Fibroblast of peridontal ligament (primary cell): ENCODE measurements around the gene HNF1B.

Source experiments
- DNase-seq: peaks from one replicate; pipeline ENCODE4 v3.0.0-alpha.2; 2010; ENCODE audit errors: extremely low read depth

Gene HNF1B

DNA sequence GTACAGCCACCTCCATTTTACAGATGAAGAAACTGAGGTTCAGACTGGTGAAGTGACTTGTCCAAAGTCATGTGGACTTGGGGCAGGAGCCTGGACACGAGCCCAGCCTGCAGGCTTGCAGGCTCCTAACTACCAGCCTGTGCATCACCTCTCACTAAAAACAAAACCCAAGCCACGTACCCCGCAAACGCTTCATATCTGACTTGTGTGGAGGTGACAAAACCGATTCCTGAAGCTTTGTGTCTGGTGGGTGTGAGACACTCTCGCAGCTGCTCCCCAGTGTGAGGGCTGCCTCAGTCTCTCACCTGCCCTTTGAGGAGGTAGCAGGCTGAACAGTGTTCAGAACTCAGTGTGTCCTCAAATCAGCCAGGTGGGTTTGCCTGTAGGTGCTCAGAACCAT lies 8.4 kb downstream of the HNF1B start:
- DNase-seq: no peak

DNA sequence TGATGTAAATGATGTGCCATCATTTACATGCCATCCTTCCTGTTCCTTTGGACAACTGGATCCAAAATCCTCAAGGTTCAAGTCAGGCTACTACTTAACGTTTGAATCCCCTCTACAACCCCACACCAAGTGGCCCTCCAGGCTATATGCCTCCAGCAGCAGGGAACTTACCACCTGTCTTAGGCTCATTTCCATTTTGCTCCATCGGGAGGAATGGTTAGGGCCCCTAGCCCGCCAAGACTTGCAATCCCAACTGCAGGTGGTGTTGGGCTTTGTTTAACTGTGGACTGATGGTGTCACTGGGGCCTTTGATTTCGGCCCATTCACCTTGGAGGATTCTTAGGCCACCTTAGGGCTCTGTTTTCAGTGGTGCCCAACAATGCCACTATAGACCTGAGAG lies 9.7 kb downstream of the HNF1B start:
- DNase-seq: no peak

DNA sequence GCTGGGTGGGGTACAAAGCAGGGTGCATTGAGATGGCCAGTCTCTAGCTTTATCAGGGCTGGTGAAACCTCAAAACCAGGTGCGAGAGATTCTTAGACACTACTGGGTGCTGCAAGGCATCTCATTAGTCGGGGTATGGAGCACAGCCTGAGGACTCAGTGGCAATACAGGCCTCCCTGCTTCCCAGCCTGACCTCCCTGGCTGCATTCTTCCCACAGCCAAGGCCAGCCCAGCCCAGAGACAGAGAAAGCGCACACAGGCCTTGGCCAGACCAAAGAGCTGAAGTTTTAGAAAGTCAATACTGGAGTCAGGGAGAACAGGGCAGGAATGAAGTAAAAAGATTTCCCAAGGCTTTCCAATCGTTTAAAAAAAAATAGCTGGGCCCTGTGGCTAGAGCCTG lies 12.5 kb downstream of the HNF1B start:
- DNase-seq: no peak

DNA sequence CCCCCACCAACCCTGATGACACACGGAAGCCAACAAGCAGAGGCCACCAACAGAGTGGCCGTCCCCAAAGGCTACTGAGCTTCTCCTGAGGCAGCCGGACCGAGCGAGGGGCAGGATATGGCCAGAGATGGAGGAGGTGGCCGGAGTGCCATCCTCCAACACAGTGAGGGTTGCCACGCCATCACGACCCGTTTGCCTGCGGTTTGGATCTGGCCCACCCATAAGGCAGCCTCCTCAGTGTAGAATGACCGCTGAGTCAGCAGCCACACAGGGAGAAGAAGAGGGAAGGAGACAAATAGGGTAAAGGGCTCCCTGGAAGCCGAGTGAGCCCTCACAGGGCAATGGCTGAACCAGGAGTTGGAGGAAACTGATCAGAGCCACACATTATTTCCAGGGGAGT lies 13.8 kb downstream of the HNF1B start:
- no peak for DNase-seq

DNA sequence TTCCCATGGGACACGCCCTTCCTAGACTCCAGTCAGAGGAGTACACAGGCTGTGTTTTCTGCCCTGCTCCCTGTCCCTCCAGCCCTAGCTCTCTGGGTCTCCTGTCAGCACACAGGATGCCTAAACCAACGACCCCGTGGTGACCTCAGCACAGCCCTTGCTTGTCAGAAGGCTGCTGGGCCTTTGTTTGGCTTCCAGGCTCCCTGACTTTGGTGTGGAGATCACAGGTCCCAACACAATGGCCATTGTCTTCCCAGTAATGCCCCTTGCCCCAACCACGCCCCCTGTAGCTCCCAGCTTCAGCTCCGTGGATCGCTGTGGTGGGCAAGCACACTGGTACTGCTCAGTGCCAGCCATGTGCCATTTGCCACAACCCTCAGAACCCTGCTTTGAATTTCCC lies 15.0 kb downstream of the HNF1B start:
- no peak for DNase-seq

DNA sequence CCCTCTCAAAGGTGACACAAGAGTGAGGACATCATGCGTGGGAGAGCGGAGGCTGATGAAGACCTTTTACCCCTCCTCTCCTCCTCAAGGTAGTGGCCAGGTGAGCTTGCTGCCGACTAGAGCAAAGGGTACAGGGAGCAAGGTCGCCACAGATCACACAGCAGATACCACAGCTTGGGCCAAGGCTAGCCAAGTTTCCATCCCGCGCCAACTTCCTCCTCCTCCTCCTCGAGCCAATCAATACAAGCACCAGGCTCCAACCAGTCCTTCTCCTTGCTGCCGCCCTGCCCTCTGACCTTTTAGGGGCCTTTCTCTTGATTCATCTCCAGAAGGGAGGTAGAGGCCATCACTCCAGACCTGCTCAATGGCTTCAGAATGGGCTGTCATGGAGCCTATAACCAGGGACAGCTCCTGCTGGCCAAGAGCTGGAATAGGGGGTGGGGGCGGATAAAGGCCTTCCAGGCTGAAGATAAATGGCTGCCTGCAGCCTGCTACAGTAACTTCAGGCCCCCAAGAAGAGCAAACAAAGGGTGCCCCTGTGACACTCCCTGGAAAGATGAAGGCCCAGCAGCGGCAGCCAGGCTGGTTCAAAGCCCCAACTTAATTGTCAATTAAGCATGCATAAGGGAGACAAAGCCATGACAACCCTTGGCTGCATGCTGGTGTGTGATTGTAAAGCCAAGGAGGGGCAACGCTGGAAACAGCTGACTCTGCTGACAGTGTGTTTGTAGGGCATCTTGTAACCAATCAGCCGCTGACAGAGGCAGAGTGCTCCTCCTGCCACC lies 17.8 kb downstream of the HNF1B start:
- DNase-seq: no peak

DNA sequence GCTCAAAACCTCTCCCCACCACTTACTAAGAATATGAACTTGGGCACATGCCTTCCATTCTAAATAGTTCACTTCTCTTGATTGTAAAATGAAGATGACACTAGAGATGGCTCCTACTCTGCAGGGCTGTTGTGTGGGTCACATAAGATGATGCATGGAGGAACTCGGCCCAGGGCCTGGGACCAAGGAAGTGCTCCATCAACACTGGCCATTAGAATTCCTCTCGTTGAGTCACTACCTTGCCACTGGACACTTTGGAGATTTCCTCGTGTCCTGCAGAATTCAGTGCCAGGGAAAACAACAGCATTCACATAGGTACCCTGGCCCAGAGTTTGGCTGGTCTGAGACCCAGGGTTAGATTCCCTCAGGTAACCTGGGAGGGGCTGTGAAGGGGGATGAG lies 18.6 kb downstream of the HNF1B start:
- DNase-seq: no peak

DNA sequence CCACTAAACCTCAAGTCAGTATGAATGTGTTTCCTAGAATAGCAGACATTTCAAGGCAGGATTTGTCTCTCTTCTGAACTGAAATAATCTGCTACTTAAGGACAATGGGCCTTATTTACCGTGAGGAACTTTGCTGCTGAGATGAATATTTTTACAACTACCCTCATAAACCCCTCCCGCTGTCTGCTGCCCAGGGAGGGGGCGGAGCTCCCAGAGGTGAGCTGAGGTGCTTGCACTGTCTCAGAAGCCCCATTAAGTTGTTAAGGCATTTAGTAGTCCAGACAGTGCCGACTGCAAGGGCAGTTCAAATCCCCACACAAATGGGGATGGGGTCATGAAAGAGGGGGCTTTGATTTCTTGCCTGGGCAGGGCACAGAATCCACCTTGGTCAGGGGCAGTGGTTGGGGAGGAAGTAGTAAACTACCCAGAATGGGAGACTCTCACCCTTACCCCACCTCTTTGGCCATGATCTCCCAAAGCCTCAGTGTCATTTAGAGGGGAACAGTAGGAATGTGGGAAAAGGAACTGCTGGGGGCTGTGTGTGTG lies 19.2 kb downstream of the HNF1B start:
- DNase-seq: no peak

DNA sequence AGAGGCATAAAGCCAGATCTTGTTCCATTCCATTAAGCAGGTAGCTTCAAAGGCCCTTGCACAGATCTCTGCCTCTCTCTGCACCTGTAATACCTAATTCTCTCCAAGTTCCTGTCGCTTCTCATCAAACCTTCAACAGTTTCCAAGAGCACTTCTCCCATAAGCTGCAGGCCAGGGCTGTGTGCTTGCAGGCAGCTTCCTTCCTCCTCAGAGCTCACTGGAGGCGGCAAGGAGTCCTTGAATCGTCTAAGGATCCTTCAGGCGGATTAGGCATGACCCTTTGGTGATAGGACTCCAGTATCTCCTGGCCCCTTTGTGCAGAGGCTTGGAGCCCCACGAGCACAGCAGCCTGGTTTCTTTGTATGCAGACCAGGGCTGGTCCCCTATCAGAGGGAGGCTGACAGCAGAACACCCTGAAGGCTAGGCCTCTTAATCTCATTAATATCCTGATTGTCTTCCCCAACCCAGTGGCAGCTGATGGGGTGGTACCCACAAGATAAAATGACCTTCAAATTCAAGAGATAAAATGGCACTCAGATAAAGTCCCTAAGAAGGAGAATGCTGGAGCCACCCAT lies 19.8 kb downstream of the HNF1B start:
- DNase-seq: no peak

DNA sequence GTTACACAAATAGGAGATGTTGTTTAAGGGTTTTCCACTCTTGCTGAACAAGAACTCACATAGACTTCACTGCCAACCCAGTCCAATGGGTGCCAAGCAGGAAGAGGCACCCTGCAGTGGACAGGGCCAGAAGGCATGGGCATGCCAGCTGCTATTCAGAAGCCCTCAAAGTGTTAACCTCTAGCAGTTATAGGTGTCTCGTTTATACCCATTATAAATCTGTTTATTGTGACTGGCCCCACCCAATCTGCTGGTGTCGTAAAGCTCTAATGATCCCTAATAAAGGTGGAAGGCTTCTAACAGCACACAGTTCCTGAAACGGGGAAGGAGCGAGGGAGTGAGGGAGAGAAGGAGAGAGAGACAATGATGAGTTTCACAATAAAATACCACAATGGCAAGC lies 23.9 kb downstream of the HNF1B start:
- DNase-seq: no peak

DNA sequence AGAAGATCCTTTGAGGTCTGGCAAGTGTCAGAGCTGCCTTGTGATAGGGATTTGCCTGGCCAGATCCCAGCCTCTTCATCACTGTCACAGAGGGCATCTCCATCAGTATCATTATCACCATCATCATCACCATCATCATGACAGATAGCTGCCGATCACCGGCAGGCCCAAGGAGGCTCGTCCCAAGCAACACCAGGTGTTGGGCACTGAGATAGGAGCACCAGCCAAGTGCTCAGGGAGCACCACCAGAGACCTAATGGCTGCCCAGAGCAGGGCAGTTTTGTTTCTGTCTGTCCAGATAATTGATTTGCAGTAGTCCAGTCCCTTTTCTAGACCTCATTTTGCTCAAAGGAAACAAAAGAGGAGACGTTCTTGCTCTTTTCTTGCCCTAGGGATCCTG lies 25.0 kb downstream of the HNF1B start:
- no peak for DNase-seq

DNA sequence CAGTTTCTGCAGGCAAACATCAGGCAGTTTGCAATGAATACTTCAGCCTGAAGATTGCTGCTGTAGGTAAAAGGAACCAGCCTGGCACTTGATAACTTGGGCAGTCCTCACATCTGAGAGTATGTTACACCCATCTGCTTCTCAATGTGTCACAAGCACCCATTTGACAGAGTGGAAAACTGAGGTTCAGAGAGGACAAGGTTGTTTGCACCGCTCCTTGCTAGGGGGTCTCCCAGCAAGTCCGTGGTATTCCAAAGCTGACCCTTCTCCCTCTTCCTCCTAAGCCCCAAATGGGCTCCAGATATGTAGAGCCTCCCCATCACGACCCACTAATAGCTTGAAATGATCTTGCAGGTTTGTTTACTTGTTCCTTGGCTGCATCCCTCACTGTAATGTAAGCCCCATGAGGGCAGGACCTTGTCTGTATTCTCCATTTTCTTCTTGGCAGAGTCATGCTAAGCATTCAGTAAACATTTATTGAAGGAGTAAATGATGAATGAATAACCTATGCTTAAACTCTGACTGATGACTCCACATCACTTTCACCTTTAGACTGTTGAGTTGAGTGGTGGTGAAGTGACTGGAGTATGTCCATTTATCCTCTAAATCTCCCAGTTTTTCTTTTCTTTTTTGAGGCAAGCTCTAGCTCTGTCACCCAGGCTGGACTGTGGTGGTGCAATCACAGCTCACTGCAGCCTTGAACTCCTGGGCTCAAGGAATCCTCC lies 26.4 kb downstream of the HNF1B start:
- no peak for DNase-seq

DNA sequence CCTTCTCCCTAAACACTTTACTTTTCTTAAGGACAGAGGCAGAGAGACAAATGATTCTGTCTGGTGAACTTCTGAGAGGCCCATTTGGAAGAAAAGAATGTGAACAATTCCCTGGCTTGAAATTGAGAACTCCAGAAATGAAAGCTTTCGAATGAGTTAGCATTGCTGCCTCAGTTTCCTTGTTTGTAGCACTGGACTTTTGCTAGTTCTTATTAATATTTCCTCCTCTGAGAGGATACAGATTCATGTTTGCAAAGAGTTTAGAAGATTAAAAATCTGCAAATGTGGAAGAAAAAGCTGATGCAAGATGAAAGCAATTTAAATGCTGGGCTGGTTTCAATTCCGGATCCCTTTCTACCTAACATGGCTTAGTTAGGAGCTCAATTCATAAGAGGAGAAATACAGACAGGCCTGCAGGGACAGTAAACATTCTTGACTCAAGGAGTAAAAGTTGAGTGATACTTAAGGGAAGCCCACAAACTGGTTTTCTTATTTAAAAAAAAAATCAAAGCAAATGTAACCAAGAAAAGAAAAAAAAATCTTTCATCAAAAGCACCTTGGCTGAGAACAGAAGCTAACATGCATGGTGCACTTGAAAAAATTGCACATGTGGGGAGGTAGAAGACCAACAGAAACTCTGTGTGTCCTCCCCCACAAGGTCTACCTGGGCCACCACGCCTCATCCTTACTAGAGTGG lies 27.1 kb downstream of the HNF1B start:
- DNase-seq: peak; percentile 57

DNA sequence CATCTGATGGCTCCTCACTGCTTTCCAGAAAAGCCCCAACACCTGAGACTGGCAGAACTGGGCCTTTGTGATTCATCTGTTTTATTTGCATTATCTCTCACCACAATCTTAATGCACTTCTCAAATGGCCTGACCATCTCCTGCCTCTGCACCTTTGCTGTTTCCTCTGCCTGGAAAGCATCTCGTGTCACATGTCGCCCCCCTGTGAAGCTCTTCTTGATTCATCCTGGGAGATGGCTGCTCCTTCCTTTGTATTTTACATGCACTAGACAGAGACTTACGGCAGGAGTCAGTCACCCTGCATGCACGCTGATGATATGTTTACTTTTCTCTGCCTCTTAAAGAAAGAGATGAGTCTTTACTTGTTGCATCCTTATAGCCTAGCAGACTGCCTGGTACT lies 30.0 kb downstream of the HNF1B start:
- no peak for DNase-seq

DNA sequence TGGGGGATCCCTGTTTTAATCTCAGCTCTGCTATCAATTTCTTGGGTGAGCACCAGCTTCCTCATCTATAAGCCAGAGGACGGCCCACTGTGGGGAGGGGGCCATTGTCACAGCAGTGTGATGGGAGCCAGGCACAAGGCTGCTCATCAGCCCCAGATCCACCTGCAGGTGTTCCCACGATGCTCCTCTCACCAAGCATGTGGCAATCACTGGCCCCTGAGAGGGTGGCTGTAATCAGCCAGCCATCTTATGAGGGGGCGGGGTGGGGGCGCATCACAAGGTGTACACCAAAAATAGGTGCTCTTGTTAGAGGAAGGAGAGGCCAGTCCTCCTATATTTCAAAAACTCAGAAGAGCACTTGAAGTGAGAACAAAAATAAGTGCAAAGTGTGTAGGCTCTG lies 31.2 kb downstream of the HNF1B start:
- DNase-seq: no peak

DNA sequence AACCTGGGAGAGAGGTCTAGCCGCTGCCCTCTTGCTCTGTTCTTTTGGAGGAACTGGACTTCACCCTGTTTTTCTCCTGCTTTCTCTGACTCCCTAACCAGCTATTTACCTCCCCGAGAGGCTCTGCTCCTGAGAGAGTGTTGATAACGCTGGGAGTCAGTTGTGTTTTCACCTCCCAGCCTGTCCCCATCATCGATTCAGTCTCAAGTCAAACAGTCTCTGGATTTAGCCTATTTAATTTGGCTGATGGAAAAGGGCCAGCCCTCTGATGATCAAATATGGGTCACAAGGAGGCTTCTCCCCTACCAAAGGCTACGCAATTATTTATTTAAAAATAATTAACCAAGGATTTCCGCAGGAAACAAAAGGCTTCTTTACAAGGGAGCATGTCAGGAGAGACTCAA lies 31.8 kb downstream of the HNF1B start:
- no peak for DNase-seq

DNA sequence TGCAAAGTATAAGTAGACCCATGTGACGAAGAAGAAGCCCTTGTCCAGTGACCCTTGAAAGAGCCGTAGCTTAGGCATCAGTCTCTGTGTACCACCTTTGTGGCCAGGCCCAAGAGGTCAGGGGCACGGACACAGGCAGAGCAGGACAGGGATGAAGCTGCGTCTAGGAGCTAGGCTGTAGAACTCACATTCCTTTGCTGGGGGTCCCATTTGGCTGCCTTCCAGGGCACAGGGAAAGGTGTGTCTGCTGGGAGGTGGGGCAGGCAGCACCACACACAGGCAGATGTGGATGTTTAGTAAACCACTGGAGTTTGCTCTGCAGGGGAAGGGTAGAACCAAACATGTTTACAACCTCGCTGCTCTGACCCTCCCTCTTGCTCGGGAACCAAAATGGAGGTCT lies 33.7 kb downstream of the HNF1B start:
- no peak for DNase-seq

DNA sequence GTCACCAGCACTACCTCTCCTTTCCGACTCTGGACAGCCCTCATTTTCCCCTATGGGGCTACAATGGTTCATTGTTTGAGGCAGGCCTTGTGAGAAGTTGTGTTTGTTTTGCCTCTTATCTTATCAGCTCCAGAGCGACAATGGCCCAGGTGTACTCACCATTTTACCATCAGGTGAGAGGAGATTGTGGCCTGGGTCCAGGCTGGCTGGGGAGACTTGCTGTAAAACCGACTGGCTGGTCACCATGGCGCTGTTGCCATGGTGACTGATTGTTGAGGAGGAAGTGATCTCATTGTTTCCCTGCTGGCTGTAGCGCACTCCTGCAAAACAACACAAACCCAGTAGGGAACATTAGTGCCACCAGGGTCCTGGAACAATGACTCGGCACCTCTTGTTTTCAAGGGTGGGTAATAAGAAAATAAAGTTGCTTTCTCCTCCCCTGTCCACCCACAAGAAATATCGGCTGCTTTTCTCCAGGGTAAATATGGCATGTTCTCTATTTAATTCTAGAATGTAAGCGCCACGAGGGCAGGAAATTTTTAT lies 34.4 kb downstream of the HNF1B start:
- no peak for DNase-seq

DNA sequence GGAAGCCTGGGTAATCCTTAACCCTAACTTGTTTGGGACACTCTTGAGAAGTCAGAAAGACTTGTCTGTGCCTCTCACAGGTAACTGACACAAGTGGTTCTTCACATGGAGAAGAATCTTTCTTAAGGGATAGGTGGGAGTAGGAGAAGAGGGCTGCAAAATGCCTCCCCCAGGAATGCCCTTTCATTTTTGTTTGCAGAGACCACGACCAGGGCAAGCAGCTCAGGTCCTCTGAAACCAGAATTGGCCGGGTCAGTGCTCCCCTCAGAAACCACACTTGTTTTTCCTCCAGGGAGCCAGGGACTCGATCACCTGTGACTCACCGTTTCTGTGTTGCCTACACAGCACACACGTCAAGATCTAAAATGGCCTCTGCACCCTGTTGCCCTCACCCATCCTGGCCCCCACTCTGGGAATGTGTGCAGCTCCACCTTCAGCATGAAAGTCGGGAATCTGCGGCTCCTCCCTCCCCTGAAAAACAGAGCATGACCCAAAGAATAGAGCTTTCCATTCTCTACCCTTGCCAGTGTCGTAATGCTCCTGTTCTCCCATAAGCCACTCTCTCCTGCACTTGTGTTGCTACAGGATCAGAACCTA lies 36.1 kb downstream of the HNF1B start:
- DNase-seq: no peak

DNA sequence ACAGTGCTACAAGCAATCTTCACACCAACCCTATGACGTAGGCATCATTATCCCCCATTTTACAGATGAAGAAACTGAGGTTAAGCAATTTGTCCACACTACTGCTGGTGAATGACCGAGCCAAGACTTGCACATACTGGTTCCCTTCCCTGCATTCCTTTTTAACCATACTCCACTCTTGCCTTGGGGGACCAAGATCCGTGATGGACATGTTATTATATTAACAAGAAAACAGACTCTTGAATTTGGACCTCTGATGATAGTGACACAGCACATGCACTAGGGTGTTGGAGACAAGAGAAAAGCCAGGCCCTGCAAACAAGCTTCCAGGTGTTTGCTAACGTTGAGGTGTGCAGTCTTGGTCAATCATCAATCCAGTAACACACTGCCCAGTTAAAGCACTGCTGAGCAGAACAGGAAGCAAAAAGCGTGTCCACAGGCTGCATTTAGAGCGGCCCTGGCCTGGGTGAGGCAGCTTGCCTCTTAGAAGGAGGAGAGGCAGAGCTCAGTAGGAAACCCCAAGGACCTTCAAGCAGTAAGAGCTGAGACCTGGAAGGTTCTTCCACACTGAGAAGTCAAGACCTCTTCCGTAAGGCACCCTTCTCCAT lies 36.7 kb downstream of the HNF1B start:
- no peak for DNase-seq

DNA sequence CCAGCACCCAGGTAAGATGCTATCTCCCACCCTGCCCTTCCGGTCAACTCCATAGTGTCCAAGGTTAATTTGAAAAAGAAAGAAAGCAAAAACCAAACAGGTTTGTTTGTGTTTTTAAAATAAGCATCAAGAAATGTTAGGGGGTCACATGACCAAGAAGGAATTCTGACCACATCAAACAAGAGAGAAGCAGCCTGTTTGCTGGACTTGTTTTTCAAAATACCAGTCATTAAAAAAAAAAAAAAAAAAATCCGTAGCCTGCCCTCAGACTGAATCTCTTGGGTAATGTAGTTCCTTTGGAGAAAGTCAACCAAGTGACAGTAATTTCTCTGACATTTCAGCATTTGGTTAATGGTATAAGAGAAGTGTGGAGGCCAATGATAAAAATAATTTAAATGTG lies 38.4 kb downstream of the HNF1B start:
- no peak for DNase-seq
